ENCODE data around the gene MAPK4.
"Not testable (repeated sequence)": the region's sequence is repeated elsewhere in the genome, so short reads cannot be mapped to it uniquely, and the experiment has no call there.

MAPK4 gene

GRCh38 chr18:50578030-50578429, 18.1 kb downstream of the MAPK4 start:
- DNase-seq, result no peak

GRCh38 chr18:50578651-50579050, 18.8 kb downstream of the MAPK4 start:
- DNase-seq, result no peak

GRCh38 chr18:50579061-50579774, 19.3 kb downstream of the MAPK4 start:
- DNase-seq, result no peak

- no peak for DNase-seq
Observed at GRCh38 chr18:50581517-50581916, 21.6 kb downstream of the MAPK4 start.

- no peak for DNase-seq
Observed at GRCh38 chr18:50582500-50582899, 22.6 kb downstream of the MAPK4 start.

- DNase-seq, result no peak
Observed at GRCh38 chr18:50586710-50587109, 26.8 kb downstream of the MAPK4 start.

GRCh38 chr18:50590593-50590992, 30.7 kb downstream of the MAPK4 start:
- no peak for DNase-seq

GRCh38 chr18:50594012-50594411, 34.1 kb downstream of the MAPK4 start:
- DNase-seq, result no peak

- DNase-seq, result no peak
Observed at GRCh38 chr18:50594942-50595341, 35.1 kb downstream of the MAPK4 start.

GRCh38 chr18:50602466-50602865, 42.6 kb downstream of the MAPK4 start:
- no peak for DNase-seq

GRCh38 chr18:50606609-50607008, 46.7 kb downstream of the MAPK4 start:
- DNase-seq, result no peak

- no peak for DNase-seq
Observed at GRCh38 chr18:50607378-50607926, 47.6 kb downstream of the MAPK4 start.

- not testable (repeated sequence) for DNase-seq
Observed at GRCh38 chr18:50609171-50609570, 49.3 kb downstream of the MAPK4 start.

- DNase-seq, result no peak
Observed at GRCh38 chr18:50610349-50610748, 50.5 kb downstream of the MAPK4 start.

GRCh38 chr18:50611529-50611941, 51.6 kb downstream of the MAPK4 start:
- no peak for DNase-seq

GRCh38 chr18:50614838-50615237, 55.0 kb downstream of the MAPK4 start:
- no peak for DNase-seq

GRCh38 chr18:50616484-50617048, 56.7 kb downstream of the MAPK4 start:
- no peak for DNase-seq

- no peak for DNase-seq
Observed at GRCh38 chr18:50619861-50620275, 60.0 kb downstream of the MAPK4 start.

GRCh38 chr18:50620319-50620718, 60.4 kb downstream of the MAPK4 start:
- no peak for DNase-seq

GRCh38 chr18:50621366-50621765, 61.5 kb downstream of the MAPK4 start:
- no peak for DNase-seq

- DNase-seq, result no peak
Observed at GRCh38 chr18:50622320-50622719, 62.4 kb downstream of the MAPK4 start.

GRCh38 chr18:50622865-50623393, 63.0 kb downstream of the MAPK4 start:
- DNase-seq, result no peak

GRCh38 chr18:50623694-50624352, 63.9 kb downstream of the MAPK4 start:
- DNase-seq, result no peak

- DNase-seq, result no peak
Observed at GRCh38 chr18:50624981-50625380, 65.1 kb downstream of the MAPK4 start.
